Measurements from ENCODE around the gene LIFR. TPM values are rescaled to one million over a fixed set of nuclear protein-coding genes. Genes with fewer than 3 reads are reported as not detected.

LIFR gene
- total and polyA plus RNA-seq, 2 experiments from 2014 or later, result 50.2 to 83.8 TPM

DNA sequence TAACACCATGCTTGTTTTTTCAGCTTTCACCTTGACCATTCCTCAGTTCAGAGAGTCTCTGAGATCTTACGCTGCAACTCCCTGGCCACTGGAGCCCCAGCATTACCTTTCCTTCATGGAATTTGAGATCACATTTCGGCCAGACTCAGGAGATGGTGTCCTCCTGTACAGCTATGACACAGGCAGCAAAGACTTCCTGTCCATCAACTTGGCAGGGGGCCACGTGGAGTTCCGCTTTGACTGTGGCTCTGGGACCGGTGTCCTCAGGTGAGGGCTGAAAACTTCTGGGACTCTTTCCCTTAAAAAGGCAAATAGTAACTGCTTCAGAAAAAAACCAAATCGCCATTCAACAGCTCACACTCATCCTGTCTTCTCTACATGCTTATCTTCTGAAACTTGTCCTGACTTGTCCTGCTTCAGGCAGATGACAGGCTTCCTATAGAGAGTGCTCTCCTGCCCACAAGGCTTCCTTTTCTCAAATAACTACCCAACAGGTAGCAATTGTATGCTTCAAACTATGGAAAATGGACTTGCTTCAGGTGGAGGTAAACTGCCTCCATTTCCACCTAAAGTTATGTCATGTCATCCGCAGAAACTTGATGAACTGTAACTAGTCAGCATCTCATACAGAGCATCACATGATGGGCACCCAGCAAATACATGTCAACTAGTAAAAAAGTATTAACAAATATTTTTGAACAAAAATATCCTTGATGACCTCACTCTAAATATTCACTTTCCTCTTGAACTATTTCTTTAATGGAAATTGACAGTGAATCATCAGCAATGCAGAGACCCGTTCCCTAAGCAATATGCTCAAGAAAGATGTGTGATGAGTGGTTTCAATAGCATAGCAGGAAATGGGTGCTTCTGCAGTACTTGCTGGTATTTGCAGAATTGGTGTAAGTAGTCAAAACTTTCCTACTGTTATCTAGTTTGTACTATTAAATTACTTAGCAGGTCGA, 129.2 kb downstream of the LIFR start:
- no peak for TF ChIP-seq EZH2phosphoT487 (IDR thresholded peaks at IDR 0.05; ENCODE audit: low read depth, severe bottlenecking, unreplicated experiment)
- TF ChIP-seq EZH2 (IDR thresholded peaks at IDR 0.05; ENCODE audit: borderline replicate concordance), result no peak
- TF ChIP-seq, protein P1, sequence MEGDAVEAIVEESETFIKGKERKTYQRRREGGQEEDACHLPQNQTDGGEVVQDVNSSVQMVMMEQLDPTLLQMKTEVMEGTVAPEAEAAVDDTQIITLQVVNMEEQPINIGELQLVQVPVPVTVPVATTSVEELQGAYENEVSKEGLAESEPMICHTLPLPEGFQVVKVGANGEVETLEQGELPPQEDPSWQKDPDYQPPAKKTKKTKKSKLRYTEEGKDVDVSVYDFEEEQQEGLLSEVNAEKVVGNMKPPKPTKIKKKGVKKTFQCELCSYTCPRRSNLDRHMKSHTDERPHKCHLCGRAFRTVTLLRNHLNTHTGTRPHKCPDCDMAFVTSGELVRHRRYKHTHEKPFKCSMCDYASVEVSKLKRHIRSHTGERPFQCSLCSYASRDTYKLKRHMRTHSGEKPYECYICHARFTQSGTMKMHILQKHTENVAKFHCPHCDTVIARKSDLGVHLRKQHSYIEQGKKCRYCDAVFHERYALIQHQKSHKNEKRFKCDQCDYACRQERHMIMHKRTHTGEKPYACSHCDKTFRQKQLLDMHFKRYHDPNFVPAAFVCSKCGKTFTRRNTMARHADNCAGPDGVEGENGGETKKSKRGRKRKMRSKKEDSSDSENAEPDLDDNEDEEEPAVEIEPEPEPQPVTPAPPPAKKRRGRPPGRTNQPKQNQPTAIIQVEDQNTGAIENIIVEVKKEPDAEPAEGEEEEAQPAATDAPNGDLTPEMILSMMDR (IDR thresholded peaks at IDR 0.05; ENCODE audit: poor library complexity), result no peak
- Histone ChIP-seq H3K4me2 (no peak overlapping the region), H3K36me3 (replicated peaks; ENCODE audit: insufficient read depth, low read depth) (no peaks in the 10 kb centered on the region)

DNA sequence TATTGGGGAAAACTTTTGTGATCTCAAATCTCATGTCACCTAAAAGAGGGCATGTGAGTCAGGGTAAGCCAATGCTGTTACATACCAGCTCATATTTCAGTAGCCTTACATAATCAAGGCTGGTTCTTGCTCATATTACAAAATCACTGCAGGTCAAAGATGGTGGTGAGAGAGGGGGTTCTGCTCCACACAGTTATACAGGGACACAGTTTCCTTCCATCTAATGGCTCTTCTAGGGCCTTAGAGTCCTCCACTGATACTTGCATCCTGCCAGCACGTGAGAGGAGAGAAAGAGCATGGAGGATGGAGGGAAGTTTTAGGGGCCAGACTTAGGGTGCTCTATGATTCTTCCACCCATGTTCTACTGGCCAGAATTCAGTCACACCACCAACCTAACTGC, 130.0 kb downstream of the LIFR start:
- no peaks in the 10 kb centered on the region for H3K79me2 ChIP-seq
- no peaks in the 10 kb centered on the region for H4K20me1 ChIP-seq (ENCODE audit: insufficient read depth, poor library complexity, severe bottlenecking)
- no peak for DNase-seq (ENCODE audit: low spot score)
- no peaks in the 10 kb centered on the region for H3K4me1 ChIP-seq (ENCODE audit: insufficient read depth)
- TF ChIP-seq, protein P1 (IDR thresholded peaks at IDR 0.05; ENCODE audit: poor library complexity), result no peak
- TF ChIP-seq EZH2 (IDR thresholded peaks at IDR 0.05; ENCODE audit: borderline replicate concordance) (no peak), EZH2phosphoT487 (IDR thresholded peaks at IDR 0.05; ENCODE audit: low read depth, severe bottlenecking, unreplicated experiment) (no peak)
- no peaks in the 10 kb centered on the region for H3K9me3 ChIP-seq (ENCODE audit: low read depth)
- no peak overlapping the region for H3K4me2 ChIP-seq
- no peak overlapping the region for H3K27ac ChIP-seq
- no peak overlapping the region for H3K4me3 ChIP-seq
- H2AFZ ChIP-seq, result no peak overlapping the region
- no peaks in the 10 kb centered on the region for H3K36me3 ChIP-seq (replicated peaks; ENCODE audit: insufficient read depth, low read depth)
- no peaks in the 10 kb centered on the region for H3K9me2 ChIP-seq (replicated peaks; ENCODE audit: insufficient read depth)
- WGBS (ENCODE audit: low lambda C conversion rate, missing lambda C conversion rate), result 94% methylated on average over 1 of the region's 1 CpG
- no peaks in the 10 kb centered on the region for H3K27me3 ChIP-seq

More for the DNA sequence above, 129.2 kb downstream of the LIFR start:
- H3K9me3 ChIP-seq (ENCODE audit: low read depth), result no peaks in the 10 kb centered on the region
- H3K27me3 ChIP-seq, result no peaks in the 10 kb centered on the region
- H3K4me3 ChIP-seq, result no peak overlapping the region
- DNase-seq (ENCODE audit: low spot score), result no peak
- no peaks in the 10 kb centered on the region for H4K20me1 ChIP-seq (ENCODE audit: insufficient read depth, poor library complexity, severe bottlenecking)
- H3K27ac ChIP-seq, result no peak overlapping the region
- H2AFZ ChIP-seq, result no peak overlapping the region
- WGBS (ENCODE audit: low lambda C conversion rate, missing lambda C conversion rate), result 85% methylated on average over 9 of the region's 9 CpGs
- no peaks in the 10 kb centered on the region for H3K79me2 ChIP-seq
- no peaks in the 10 kb centered on the region for H3K4me1 ChIP-seq (ENCODE audit: insufficient read depth)
- no peaks in the 10 kb centered on the region for H3K9me2 ChIP-seq (replicated peaks; ENCODE audit: insufficient read depth)

Small RNA genes within 50 kb of the gene (microRNA-seq; reads per million reads assigned to microRNA genes)
- not detected for gene MIR3650

Small RNA genes within 50 kb of the gene (small RNA-seq; reads per million reads assigned to genes)
- gene AC091839.1 (not detected), gene MIR3650 (not detected)

Measured in hepatocyte (in vitro differentiated cells).